ENCODE results near the gene PPL. TPM values are rescaled to one million over a fixed set of nuclear protein-coding genes. Genes with fewer than 3 reads are reported as not detected.

The PPL gene
- total and polyA plus RNA-seq, 2 of the 8 experiments (the other 6 are each of a cell fraction or from before 2014, with no cell fraction given): 11.3 to 29.5 TPM

DNA sequence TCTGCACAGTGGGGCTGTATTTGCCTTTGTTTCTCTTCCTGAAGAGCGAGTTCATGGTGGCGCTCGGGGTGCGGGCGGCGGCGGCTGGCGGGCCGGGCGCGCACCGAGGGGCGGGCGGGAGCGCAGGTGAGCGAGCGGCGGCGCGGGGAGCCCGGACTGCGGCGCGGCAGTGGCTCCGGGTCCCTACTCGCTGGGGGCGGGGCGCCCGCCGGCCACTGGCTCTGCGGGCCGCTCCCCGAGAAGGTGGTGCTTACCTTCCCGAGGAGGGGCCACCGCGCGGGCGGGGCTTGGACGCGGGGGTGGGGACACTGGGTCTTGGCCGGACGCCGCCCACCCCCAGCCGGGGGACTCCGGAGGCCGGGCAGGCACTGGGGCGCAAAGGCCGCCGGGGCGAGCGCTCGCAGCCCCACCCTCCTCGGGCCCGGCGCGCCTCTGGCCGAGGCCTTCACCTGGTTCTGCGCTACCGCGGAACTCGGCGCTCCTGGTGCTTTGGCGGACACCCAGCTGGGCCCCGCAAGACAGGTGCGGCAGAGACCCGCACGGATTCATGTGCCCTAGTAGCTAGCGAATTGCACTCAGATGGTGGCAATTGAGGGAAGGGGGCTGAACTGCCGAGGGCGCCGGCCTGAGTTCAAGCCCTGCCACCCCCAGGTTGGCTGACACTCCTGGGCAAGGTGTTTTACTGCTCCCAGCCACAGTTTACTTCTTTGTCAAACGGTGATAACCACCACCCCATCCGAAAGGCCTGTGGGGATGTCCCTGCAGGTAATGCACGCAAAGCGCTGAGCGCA, at the start of gene PPL (continued):
- TF ChIP-seq, protein P1, sequence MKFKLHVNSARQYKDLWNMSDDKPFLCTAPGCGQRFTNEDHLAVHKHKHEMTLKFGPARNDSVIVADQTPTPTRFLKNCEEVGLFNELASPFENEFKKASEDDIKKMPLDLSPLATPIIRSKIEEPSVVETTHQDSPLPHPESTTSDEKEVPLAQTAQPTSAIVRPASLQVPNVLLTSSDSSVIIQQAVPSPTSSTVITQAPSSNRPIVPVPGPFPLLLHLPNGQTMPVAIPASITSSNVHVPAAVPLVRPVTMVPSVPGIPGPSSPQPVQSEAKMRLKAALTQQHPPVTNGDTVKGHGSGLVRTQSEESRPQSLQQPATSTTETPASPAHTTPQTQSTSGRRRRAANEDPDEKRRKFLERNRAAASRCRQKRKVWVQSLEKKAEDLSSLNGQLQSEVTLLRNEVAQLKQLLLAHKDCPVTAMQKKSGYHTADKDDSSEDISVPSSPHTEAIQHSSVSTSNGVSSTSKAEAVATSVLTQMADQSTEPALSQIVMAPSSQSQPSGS (IDR thresholded peaks at IDR 0.05; ENCODE audit: low read length): no peak
- TF ChIP-seq JUN (IDR thresholded peaks at IDR 0.05; ENCODE audit: low read depth, low read length) (no peak), EP300 (IDR thresholded peaks at IDR 0.05; ENCODE audit: borderline replicate concordance in 1 of 2, low read depth in 2 of 2, low read length in 2 of 2) (peak in 1 of 2 experiments; percentile 2; a peak in 1 of 3 replicates), CBX5 (IDR thresholded peaks at IDR 0.05; ENCODE audit: low read depth, low read length) (no peak), TAF1 (IDR thresholded peaks at IDR 0.05; ENCODE audit: low read depth, low read length) (peak; percentile 59; the same call in 1 of the 2 replicates), TBP (IDR thresholded peaks at IDR 0.05; ENCODE audit: low read depth, low read length) (no peak; the same call in 1 of the 2 replicates), SP2 (IDR thresholded peaks at IDR 0.05; ENCODE audit: low read length) (no peak), PHF8 (conservative IDR thresholded peaks at IDR 0.05; ENCODE audit: low read depth, low read length) (0 out of 2 replicates have a peak, but pooled peaks have one; percentile 31), RNF2 (IDR thresholded peaks at IDR 0.05; ENCODE audit: borderline replicate concordance, low read depth, low read length, missing control alignments, poor library complexity, severe bottlenecking) (no peak), EZH2 (IDR thresholded peaks at IDR 0.05; ENCODE audit: low read depth, low read length, severe bottlenecking) (no peak)
- TF ChIP-seq, protein P2, sequence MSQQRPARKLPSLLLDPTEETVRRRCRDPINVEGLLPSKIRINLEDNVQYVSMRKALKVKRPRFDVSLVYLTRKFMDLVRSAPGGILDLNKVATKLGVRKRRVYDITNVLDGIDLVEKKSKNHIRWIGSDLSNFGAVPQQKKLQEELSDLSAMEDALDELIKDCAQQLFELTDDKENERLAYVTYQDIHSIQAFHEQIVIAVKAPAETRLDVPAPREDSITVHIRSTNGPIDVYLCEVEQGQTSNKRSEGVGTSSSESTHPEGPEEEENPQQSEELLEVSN (IDR thresholded peaks at IDR 0.05): no peak

Data from H1 (cell line).